Stimulated activated CD8-positive, alpha-beta memory T cell treated with anti-CD3 and anti-CD28 coated beads, Interleukin-15, amount 100 ng/mL, for 24 hours (primary cell): ENCODE measurements around the gene PSMD10.

ENCODE experiments used
- DNase-seq: peaks from one replicate; pipeline ENCODE4 v3.0.0-alpha.2; 2020; ENCODE audit warnings: low read depth

The PSMD10 gene, protein sequence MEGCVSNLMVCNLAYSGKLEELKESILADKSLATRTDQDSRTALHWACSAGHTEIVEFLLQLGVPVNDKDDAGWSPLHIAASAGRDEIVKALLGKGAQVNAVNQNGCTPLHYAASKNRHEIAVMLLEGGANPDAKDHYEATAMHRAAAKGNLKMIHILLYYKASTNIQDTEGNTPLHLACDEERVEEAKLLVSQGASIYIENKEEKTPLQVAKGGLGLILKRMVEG

DNA sequence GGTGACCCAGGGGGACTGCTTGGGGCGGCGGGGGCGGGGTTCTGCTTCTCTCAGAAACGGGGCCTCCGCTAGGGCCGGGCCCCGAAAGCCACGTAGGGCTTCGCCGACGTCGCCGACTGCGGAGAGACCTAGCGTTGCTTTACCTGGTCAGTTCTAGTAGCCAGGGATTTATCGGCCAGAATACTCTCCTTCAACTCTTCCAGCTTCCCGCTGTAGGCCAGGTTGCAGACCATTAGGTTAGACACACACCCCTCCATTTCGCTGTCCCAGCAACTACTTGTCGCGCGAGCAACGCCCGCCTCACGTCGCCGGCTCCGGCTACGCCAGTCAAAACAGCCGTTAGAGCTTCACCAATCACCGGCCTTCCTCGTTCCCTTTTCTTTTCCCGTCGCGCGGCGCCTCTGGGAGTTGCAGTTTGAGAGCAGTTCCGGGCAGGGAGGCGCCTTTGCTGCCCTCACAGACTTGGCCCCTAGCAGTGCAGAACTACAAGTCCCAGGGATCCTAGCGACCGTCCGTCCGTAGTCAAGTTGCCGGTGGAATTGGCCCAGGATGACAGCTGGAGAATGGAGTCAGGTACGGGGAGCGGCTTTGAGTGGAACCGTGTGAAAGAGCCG, at the start of gene PSMD10, which contains the start of gene ATG4A:
Gene PSMD10, minus strand, starts transcription at position 279 of the 614 bp plus-strand sequence. Its CDS starts 22 bp downstream, at position 257.
Gene ATG4A, plus strand, starts transcription at position 515 of the 614 bp plus-strand sequence. Its CDS starts 49 bp downstream, at position 564.
- DNase-seq: peak; percentile 53

DNA sequence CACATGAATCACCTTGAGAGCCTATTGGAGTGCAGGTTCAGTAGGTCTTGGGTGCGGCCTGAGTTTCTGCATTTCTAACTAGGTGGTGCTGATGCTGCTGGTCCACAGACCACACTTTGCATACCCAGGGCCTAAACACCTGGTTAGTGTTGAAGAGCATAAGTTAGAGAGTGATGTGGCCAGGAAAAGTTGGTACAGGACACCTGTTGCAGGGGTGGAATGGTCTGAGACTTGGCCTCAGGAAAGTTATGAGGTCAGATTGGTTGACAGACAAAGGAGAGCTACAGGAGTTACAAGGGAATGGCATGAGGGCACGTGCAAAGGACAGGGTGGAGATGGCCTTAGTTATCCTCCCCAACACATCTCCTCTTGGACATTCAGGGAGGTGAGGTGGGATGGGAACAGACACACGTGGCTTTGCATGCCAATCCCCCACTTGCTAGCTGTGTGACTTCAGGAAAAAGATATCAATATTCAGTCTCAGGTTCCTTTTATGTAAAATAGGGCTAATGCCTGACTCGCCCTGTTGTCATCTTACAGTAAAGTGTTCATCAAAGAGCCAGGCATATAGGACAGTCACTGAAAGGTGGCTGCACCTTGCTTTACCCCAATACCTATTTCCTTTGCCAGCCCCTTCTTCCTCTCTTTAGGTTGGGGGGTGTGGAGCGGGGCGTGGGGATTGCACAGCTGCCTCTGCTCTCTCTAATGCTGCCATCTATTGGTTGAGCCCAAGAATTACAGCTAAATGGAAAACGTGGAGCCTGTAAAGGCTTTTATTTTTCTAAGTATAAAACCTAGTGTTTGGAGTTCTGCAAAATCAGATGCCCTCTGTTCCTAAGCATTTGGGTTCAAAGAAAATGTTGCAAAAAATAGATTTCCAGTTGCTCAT, 47.7 kb upstream of the PSMD10 start:
- DNase-seq: no peak

DNA sequence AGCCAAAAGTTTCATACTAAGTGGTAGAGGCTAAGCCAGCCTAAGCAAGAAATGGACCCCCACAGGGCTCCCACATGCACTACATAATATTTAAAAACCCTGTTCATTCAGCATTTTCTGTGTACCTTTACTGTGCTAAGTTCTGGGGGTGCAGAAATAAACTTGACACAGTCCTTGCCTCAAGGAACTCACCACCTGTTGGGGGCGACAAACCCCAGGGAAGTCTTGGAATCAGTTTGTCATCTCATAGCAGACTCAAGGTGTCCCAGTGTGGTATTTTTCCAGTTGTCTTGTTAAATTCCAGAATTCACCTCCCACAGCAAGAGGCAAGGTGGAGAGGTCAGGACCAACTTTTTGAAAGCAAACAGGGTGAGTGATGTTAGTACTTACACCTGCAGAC, 43.4 kb upstream of the PSMD10 start:
- no peak for DNase-seq

DNA sequence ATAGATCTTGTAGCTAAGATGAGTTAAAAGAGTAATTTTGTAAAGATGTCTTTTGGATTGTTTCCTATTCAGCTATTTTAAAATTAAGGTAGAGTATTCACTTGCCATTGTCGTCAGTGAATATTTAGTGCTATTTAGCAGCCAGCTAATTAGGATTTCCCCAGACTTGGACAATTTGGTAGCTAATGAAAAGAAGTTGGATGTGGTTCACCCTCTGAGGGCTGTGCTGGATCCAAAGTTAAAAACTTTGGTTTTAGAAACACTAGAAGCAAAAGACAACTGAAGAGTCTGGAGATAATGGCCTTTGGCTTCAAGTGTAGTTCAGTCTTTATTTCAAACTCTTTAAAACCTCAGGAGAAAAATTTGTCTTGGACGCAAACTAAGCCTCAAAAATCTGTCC, 41.5 kb upstream of the PSMD10 start:
- DNase-seq: no peak

DNA sequence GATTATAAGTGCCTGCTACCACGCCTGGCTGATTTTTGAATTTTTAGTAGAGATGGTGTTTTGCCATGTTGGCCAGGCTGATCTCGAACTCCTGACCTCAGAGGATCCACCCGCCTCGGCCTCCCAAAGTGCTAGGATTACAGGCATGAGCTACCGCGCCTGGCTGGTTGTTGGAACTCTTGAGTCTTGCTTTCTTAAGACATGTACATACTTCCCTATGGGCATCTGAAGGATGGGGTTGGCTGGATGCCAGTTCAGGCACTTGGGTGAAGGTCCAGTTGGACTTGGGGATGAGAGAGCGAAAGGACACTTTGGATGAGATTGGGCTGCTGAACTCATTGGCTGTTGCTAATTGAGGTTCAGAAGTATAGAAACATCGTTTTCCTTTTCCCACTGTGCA, 40.7 kb upstream of the PSMD10 start:
- DNase-seq: no peak

DNA sequence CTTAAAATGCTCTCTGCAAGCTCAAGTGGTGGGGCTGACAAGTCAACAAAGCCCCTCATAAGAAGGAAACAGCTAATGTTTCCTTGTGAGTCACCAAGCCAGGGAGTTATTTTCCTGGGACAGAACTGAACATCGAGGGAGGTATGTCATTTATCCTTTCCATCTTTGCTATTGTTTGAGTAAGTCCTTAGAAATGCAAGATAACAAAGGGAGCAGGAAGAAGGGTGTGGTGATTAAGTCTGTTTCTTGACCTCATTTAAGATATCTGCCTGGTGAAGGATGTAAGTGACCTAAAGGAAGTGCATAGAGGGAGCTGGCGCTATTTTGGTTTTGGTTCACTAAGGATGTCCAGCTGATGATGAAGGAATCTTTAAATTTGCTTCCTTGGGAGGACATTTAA, 40.1 kb upstream of the PSMD10 start:
- DNase-seq: no peak

DNA sequence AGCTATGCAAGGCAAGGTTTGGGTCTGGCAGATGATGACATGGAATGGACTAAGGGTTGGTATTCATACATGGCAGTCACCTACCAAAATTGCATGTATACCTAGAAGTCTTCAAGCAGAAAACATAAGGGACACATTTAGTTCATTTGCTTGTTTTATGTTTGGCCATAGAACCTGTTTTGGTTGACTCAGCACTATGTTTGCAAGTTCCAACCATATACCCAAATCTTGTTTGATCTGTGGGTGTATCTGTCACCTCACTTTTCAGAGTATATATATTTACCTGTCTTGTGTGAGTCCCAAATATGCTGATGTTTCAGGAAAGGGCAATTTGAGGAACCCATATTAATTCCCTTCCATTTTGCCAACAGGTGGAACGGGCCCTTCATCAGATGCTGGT, 39.5 kb upstream of the PSMD10 start:
- DNase-seq: no peak

DNA sequence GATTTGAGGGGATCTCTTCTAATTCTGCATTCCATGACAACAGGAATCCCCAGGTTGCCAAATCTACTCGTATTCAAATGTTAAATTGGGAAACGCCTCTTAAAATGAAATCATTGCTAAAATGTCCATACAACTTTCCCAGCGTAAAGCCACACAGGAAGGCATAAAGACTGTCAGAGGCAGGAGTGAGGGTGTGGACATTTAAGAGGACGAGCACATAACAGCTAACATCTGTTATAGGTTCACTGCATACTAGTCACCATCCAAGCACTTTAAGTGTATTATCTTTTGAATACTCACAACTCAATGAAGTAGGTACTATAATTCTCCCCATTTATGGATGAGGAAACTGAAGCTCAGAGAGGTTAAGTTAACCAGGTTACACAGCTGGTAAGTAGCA, 35.8 kb upstream of the PSMD10 start:
- no peak for DNase-seq

DNA sequence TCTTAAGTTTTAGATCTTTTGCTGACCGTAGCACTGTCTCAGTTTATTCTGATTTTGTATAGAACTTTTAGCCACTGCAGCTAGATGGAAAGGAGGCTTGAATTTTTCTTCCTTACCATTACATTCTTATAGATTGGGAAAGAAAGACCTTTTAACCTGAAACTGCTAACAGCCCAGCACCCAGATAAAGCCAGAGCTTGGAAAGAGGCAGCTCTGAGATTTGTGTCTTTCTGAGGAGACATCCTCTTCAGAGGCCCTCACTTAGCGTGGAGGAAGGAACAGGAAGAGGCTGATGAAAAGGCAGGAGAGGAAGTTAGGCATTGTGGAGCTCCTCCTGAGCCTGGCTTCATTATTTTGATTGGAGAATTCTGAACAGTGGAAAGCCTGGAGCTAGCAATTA, 35.3 kb upstream of the PSMD10 start:
- no peak for DNase-seq

DNA sequence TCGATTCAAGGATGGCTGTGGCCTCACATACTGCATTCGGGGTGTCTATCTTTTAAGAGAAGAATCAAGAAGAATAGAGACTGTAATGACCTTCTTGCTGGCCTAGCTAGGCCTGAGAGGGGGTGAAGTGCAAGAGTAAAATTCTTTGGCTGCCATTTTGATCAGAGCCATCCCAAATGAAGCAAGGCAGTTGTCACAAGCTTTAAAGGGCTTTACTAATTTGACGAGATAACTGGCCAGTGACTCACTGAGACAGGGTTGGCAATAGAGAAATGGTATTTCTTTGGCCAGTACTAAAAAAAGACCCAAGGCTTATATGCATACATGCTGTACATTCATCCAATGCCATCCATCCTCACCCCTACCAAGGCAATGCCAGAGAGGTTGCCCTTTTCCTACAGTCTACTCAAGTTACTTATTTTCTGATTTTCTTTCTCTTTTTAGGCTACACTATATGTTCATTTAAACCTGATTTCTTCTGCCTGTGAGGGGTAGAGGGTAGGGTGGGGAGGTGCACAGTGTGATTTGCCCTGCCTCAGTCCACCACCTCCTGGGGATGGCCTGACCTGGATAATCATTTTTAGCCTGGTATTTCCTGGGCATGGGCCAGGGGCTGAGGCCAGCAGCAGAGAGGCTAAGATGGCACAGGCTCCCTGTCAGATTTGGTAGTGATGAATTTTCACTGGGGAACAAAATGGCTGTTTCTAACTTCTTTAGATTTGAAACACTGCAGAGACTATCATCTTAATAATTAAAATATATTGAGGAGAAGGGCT, 32.4 kb upstream of the PSMD10 start:
- no peak for DNase-seq

DNA sequence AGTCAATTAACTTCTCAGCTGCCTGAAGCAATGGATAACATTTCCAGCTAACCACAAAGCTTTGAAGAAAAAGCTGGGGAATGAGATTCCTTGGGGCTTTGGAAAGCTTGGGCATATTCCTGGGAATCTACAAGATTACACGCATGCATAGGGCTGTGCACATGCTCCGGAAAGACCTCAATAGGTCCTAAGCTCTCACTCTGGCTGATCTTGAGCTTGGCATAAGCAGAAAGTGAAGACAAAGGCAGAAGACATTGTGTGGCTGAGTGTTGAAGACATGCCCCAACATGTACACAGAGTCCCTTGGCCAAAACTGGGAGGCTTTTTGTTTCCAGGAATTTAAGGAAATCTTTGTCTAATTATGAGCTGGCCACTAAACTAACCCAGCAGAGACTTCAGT, 31.4 kb upstream of the PSMD10 start:
- DNase-seq: no peak

DNA sequence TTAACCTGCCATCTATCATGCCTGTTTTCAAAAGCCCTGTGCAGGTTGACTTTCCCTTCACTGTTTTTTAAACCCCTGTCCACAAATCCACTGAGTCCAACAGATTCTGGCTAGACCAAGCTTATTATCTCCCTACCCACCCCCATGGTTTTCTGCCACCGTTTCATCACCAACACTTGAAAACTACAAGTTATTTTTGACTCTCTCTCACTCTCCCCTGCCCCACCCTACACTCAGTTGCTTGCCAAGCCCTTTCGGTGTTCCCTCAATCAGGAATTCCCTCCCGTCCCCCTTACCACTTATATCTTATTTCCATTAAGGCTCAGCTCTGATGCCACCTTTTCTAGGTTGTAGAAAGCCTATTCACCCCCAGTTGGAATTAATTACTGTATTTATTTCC, 29.9 kb upstream of the PSMD10 start:
- DNase-seq: no peak

DNA sequence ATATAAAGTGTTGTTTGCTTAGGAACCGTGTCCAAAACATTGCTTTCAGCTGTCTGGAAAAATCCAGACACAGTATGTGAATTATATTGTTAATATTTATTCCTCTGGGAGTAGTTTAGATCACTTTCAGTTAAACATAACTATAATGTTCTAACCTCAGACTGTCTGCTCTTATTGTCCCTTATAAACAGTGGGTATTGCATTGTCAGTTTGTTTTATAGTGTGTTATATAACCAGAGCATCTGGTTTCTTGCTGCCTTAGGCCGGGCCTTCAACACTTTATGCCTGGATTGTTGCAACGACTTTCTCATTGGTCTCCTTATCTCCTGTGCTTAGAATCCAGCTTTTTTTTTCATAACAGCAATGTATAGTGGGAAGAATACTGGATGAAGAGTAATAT, 26.6 kb upstream of the PSMD10 start:
- no peak for DNase-seq

DNA sequence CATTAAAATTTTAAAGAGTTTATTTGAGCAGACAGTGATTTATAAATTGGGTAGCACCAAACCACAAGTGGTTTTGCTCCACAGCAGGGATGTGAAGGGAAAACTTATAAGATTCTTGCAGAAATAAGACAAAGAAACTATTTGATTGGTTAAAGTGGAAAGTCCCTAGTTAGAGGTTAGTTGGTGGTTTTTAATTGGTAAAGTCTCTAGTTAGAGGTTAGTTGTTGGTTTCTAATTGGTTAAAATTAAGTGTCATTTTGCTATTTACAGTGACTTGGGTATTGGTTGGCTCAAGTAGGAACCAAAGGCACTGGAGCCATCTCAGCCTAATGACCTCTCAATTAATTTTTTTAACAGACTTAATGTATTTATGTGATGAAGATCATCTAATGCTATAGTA, 23.2 kb upstream of the PSMD10 start:
- DNase-seq: no peak

DNA sequence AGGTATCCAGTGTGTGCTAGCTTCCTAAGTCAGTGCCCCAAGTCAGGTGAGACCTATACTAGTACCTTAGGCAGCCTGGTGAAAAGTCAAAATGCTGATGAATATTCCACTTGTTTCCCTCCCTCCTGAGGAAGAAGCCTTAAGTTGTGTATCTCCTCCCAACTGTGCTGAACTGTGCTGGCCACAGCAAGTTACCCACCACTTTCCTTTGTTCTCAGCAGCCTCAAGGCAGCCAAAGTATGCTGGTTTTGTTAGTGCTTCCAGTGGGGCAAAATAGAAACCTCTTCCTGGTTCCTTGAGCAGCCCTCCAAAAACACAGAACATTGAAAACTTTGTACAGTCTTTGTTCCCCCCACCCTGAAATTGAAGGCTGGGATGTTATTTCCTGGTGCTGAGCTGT, 14.1 kb upstream of the PSMD10 start:
- no peak for DNase-seq

DNA sequence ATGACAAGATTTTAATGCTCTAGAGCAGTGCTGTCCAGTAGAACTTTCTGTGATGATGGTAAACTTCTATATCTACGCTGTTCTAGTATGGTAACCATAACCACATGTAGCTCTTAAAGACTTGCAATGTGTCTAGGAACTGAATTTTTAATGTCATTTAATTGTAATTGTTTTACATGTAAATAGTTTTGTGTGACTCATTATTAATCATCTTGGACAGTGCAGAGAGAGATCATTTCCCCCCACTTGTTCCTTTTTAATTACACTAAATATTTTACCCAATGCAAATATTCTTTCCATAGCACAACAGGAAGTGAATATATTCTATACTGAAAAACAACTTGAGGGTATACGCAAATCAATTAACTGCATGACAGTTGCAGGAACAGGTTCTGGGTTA, 6.0 kb upstream of the PSMD10 start:
- DNase-seq: no peak

DNA sequence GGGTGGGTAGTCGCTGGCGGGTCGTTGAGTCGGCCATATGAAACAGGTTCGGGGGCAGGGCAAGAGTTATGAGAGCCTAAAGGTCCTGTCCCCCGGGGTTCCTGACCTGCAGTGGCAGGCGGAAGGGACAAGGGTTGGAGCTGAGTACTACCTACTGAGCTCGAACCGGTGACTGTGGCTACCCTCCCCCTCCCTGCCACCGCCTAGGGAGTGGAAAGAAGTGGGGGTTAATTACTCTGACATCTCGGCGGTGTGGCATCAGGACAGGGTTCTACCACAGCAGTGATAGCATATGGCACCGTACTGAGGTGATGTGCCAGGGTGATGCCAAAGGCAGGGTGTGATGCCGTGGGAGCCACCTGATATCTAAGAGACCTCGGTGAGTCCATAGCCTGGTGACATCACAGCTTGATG, 543 bp upstream of the PSMD10 start:
- no peak for DNase-seq

DNA sequence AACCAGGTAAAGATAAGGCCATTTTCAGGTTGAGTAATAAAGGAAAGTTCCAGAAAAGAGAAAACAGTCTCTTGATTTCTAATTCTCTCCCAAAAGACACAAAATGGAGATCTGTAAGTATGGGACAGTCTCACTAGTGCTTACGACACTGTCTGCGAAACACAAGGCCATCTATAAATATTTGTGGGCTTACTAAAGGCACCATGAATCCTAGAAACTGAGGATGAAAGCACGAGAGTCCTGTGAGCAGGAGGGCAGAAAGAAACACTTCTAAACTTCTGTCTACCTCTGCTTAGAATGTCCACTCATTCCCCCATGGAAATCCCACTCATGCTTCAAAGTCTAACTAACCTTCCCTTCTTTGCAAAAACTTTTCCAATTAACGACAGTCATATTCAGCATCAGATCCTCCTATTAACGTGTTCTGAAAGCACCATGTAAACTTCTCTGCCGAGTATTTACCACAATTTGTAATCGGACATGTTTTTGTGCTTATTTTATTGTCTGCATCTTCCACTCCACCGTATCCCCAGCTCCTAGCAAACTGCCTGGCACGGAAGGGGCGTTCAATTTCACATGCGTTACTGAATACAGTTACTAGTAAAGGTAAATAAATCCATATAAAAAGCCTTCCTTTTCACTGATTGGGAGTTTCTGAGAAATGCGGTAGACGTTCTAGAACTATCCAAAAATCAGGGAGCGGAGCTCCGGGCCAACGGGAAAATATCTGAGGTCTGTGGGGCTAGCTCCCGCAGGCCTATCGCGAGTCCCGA, 665 bp downstream of the PSMD10 start:
- DNase-seq: no peak

DNA sequence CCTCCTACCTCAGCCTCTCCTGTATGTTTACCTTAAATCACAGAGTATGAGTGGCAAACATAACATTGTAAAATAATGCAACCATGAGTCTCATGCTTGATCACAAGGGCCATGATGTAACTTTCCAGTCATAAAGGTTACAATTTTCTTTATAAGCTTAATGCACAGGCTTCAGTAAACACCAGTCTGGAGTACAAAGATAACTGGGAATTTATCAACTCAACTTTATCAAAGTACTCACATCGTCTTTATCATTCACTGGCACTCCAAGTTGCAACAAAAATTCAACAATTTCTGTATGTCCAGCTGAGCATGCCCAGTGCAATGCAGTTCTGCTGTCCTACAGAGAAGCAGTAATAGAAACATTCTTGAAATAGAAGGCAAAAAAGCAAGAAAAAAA, 2.8 kb downstream of the PSMD10 start:
- no peak for DNase-seq

DNA sequence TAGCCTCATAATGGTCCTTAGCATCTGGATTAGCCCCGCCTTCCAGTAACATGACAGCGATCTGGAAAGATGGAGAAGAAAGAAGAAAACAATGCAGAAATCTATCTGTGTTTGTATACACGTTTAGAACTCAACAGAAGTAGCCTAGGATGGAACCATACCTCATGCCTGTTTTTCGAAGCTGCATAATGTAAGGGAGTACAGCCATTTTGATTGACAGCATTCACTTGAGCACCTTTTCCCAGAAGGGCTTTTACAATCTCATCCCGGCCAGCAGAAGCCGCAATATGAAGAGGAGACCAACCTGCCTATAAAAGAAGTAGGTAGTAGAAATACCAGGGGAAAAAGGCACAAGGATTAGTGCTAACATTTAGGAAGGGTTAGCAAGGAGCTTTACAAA, 3.5 kb downstream of the PSMD10 start:
- DNase-seq: no peak

DNA sequence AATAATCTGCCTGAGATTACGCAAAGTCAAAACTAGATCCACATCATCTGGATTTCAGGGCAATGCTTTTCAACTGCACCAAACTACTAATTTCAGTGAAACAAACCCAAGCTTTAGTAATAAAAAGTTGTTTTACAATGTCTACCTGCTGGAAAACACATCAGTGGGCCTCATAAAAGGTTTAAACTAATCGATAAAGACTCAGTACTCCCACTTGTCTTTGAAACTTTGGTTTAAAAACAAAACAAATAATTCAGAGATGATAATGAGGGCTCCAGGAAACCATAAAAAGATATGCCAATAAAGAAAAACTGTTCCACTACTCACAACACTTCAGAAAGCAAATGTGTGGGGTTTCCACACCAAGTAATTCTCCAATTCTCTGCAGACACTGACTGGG, 10.2 kb downstream of the PSMD10 start:
- no peak for DNase-seq

DNA sequence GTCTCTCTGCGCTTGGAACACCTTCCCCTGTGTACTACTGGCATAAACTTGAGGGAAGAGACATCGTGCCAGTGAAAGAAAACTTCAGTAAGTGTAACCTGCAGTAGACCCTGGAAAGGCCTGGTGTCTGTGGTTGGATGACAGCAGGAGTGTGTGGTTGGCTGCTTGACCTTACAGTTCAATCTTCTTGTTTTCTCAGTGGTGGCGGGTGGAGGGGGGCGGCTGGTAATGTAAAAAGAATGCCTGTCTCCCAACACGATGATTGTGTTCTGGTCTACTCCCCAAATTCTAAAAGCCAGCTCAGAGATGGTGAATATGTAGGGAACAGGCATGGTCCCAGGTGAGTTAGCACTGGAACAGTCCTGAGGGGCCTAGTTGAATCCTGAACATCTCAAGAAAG, 18.6 kb downstream of the PSMD10 start:
- DNase-seq: no peak
